Vein endothelial cell (primary cell): Measurements from ENCODE around the gene WIPF3. TPM values are rescaled to one million over a fixed set of nuclear protein-coding genes. Genes with fewer than 3 reads are reported as not detected.

Experiments
- small RNA-seq: library from RNA; depleted of rRNA; stranded (forward); fragments of <200 nt; gene quantifications from one replicate; pipeline ENCODE3, GENCODE V24; 2012
- total RNA-seq: library from RNA; depleted of rRNA; stranded (reverse); fragments of >200 nt; gene quantifications from 2 replicates; pipeline ENCODE4 v1.2.3, GENCODE V29; 2012

WIPF3 gene
- 0.10 TPM in 1 of 2 replicates, not detected in the other for total RNA-seq

DNA sequence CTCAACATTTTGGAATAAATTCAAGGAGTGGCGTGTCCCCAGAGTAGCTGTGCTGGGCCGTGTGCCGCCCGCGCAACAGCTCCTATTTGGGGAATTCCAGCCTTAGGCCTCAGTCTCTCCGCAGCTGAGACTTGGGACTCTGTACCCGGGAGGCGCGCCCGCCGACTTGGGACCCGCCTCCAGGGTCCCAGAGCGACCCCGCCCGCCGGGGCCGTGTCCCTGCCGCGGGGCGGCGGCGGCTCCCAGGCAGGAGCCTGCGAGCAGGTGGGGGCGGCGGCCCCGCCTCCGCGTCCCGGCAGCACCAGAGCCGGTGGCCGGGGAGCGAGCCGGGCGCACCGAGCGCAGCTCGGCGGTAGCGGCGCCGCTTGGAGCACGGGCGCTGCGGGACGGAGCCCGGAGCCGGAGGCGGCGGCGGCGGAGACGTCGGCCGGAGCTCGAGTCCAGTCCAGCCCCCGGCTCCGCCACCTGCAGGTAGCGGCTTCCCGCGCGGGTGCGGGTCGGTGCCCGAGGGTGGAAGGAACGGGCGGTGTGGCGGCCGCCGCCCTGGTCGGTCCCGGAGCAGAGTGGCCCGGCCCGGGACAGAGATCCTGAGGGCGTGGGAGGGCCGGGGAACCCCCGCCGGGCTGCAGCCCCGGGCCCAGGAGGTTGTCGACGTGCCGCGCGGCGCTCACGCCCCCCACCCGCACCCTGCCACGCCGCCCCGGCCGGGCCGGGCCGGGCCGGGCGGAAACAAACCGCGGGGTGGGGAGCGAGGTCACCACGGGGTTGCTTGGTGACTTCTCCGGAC is at the start of gene WIPF3:
Gene WIPF3 (plus strand): TSS at position 301 of the 787 bp plus-strand sequence. CDS start 28,217 bp downstream, outside the sequence.

Small RNA genes within 50 kb of the gene (small RNA-seq; reads per million reads assigned to genes)
- not detected for gene RF01210

Other genes starting within 250 kb of the WIPF3 start
- 0.48 and 2.9 TPM in 2 replicates for gene PRR15, start 242.7 kb upstream of the WIPF3 start, total RNA-seq
- gene SCRN1, start 183.3 kb downstream of the WIPF3 start, total RNA-seq, result 65.0 and 65.4 TPM in 2 replicates
- gene FKBP14, start 220.2 kb downstream of the WIPF3 start, total RNA-seq, result 26.2 and 28.1 TPM in 2 replicates
- 15.0 and 20.7 TPM in 2 replicates for gene PLEKHA8, start 221.9 kb downstream of the WIPF3 start, total RNA-seq